Transverse colon (tissue), 4 donors: ENCODE results near the gene CHSY3. TPM values are rescaled to one million over a fixed set of nuclear protein-coding genes. Genes with fewer than 3 reads are reported as not detected.

Experiments
- DNase-seq: peaks from one replicate; pipeline ENCODE4 v3.0.0-alpha.2; 2019
- H3K27ac ChIP-seq, 4 donors: fragments of 200-600 bp; sonication (generic); 2 replicates each; pipeline ENCODE4 v1.5.1; 2016 to 2018; ENCODE audit warnings: inconsistent platforms in 4 of 4
- H3K27me3 ChIP-seq: fragments of 200-600 bp; sonication (generic); 2 replicates; pipeline ENCODE4 v1.5.1; 2017; ENCODE audit warnings: inconsistent platforms
- H3K36me3 ChIP-seq, 4 donors: fragments of 200-600 bp; sonication (generic); 2 replicates each; pipeline ENCODE4 v1.5.1; 2017 to 2019; ENCODE audit warnings: inconsistent platforms in 4 of 4
- H3K4me1 ChIP-seq, 4 donors: fragments of 200-600 bp; sonication (generic); 2 replicates each; pipeline ENCODE4 v1.5.1; 2017 to 2020; ENCODE audit warnings: inconsistent platforms in 4 of 4
- H3K4me3 ChIP-seq, 4 donors: fragments of 200-600 bp; sonication (generic); 1 replicate in 1 of 4; 2 replicates in 3 of 4; pipeline versions ENCODE4 v1.5.1 to v1.6.1; 2017 to 2019; ENCODE audit warnings: inconsistent platforms in 4 of 4
- H3K9me3 ChIP-seq, 2 donors: fragments of 200-600 bp; sonication (generic); 2 replicates each; pipeline ENCODE4 v1.5.1; 2017 to 2019; ENCODE audit warnings: inconsistent platforms in 2 of 2
- EP300 ChIP-seq: sonication (generic); formaldehyde crosslinking; IDR thresholded peaks from one replicate; pipeline ENCODE4 v1.6.1; 2017; ENCODE audit warnings: antibody characterized with exemption, low read depth
- POLR2A ChIP-seq: fragments of 450-650 bp; IDR thresholded peaks from one replicate; pipeline ENCODE4 v1.6.1; 2016; ENCODE audit warnings: antibody characterized with exemption, mild to moderate bottlenecking, moderate library complexity
- POLR2AphosphoS5 ChIP-seq, 3 donors: sonication (generic); formaldehyde crosslinking; IDR thresholded peaks; one replicate each; pipeline ENCODE4 v1.6.1; 2016; ENCODE audit warnings: antibody characterized with exemption in 3 of 3
- WGBS, 2 donors: methylation state at CpG; one replicate each; pipeline ENCODE4 v1.1.5; 2018; ENCODE audit warnings: low coverage in 1 of 2; 5-methylcytosine and 5-hydroxymethylcytosine counted together
- in situ Hi-C, 4 donors: fragments of 200-750 bp; cut with MboI; loops; one replicate each; pipeline versions ENCODE4 v1.15.0 to v1.15.1; 2017; ENCODE audit warnings: low sequenced_read_pairs in 3 of 4, low pct_ligation_motif_present in 1 of 4, low pct_unique_long_range_greater_than_20kb in 1 of 4
- intact Hi-C: fragments of 100-400 bp; cut with DNase I; formaldehyde crosslinking; loops from one replicate; pipeline ENCODE4 v1.15.1; 2023; ENCODE audit warnings: low total_unique reads
- total RNA-seq, 4 donors: library from RNA; depleted of rRNA; stranded (reverse); fragments of >200 nt; gene quantifications; one replicate each; pipeline ENCODE4 v1.1.0, GENCODE V29; 2016
- TF ChIP-seq, protein P1 (sequence below), 5 experiments: fragments of 200-600 bp in 3 of 5; fragments of 450-650 bp in 2 of 5; sonication (generic) in 3 of 5; IDR thresholded peaks; 1 replicate in 2 of 5; 2 replicates in 3 of 5; pipeline ENCODE4 v1.5.1; 2016 to 2017; ENCODE audit warnings: antibody characterized with exemption in 5 of 5, inconsistent platforms in 3 of 5, mild to moderate bottlenecking in 2 of 5, moderate library complexity in 1 of 5

Gene CHSY3
- total RNA-seq, 4 donors from 2014 or later = 0.27 to 0.79 (median 0.49) TPM

GRCh38 chr5:130198927-130199326, 294.7 kb downstream of the CHSY3 start:
- no peak overlapping the region for H3K27ac ChIP-seq
- no peak for DNase-seq
- 71 to 76% methylated on average over 2 to 3 of the region's 3 CpGs for WGBS, 2 donors

GRCh38 chr5:130206686-130207085, 302.4 kb downstream of the CHSY3 start:
- H3K27ac ChIP-seq = no peak overlapping the region
- TF ChIP-seq EP300 (no peak), POLR2AphosphoS5 (IDR thresholded peaks at IDR 0.05) (no peak), POLR2A (no peak)
- TF ChIP-seq, protein P1, sequence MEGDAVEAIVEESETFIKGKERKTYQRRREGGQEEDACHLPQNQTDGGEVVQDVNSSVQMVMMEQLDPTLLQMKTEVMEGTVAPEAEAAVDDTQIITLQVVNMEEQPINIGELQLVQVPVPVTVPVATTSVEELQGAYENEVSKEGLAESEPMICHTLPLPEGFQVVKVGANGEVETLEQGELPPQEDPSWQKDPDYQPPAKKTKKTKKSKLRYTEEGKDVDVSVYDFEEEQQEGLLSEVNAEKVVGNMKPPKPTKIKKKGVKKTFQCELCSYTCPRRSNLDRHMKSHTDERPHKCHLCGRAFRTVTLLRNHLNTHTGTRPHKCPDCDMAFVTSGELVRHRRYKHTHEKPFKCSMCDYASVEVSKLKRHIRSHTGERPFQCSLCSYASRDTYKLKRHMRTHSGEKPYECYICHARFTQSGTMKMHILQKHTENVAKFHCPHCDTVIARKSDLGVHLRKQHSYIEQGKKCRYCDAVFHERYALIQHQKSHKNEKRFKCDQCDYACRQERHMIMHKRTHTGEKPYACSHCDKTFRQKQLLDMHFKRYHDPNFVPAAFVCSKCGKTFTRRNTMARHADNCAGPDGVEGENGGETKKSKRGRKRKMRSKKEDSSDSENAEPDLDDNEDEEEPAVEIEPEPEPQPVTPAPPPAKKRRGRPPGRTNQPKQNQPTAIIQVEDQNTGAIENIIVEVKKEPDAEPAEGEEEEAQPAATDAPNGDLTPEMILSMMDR (IDR thresholded peaks at IDR 0.05) = no peak
- H3K4me1 ChIP-seq = no peaks in the 10 kb centered on the region
- H3K27me3 ChIP-seq = no peaks in the 10 kb centered on the region
- DNase-seq = no peak
- H3K9me3 ChIP-seq = no peaks in the 10 kb centered on the region
- H3K4me3 ChIP-seq = no peak overlapping the region
- intact Hi-C loops (no loop called here), in situ Hi-C loops (no loop called here)
- no peaks in the 10 kb centered on the region for H3K36me3 ChIP-seq
- WGBS, 2 donors = 58 to 71% methylated on average over 2 of the region's 2 CpGs

More at GRCh38 chr5:130198927-130199326, 294.7 kb downstream of the CHSY3 start:
- TF ChIP-seq, protein P1 (IDR thresholded peaks at IDR 0.05) = peak in 1 of 5 experiments; percentile 2
- TF ChIP-seq POLR2AphosphoS5 (IDR thresholded peaks at IDR 0.05) = no peak
- H3K9me3 ChIP-seq = no peaks in the 10 kb centered on the region
- no peaks in the 10 kb centered on the region for H3K27me3 ChIP-seq
- H3K4me1 ChIP-seq = no peaks in the 10 kb centered on the region
- intact Hi-C loops (no loop called here), in situ Hi-C loops (no loop called here)
- no peaks in the 10 kb centered on the region for H3K36me3 ChIP-seq
- H3K4me3 ChIP-seq = no peak overlapping the region

DNA sequence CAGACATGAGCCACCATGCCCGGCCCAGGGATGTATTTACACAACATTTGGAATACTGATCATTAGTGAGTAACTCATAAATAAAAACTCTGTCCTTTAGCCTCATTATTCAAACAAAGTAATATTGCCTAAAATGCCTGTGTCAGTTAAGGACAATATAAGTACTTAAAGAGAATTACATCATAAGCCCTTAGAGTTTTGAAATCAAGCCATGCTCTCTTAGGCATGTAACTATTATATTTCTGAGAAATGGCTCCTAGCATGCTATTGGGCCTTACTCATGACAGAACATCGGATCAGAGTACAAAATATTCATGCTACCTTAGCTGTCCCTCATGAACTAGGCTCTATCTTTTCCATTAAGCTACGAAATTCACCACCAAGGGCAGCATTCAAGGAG, 309.3 kb downstream of the CHSY3 start:
- DNase-seq = no peak
- intact Hi-C loops = no loop called here
- WGBS, 2 donors = 60 to 70% methylated on average over 1 to 3 of the region's 3 CpGs
- no peak overlapping the region for H3K27ac ChIP-seq
- H3K36me3 ChIP-seq = no peaks in the 10 kb centered on the region
- no peak for TF ChIP-seq EP300
- TF ChIP-seq, protein P1 (IDR thresholded peaks at IDR 0.05) = no peak
- no peak overlapping the region for H3K4me3 ChIP-seq
- no peaks in the 10 kb centered on the region for H3K9me3 ChIP-seq
- in situ Hi-C loops = no loop called here
- H3K27me3 ChIP-seq = no peaks in the 10 kb centered on the region
- no peaks in the 10 kb centered on the region for H3K4me1 ChIP-seq

GRCh38 chr5:130216286-130216685, 312.0 kb downstream of the CHSY3 start:
- TF ChIP-seq POLR2A (no peak), EP300 (no peak), POLR2AphosphoS5 (IDR thresholded peaks at IDR 0.05) (no peak)
- TF ChIP-seq, protein P1 (IDR thresholded peaks at IDR 0.05) = no peak
- H3K4me3 ChIP-seq = no peak overlapping the region
- no peak for DNase-seq
- WGBS, 2 donors = 77 to 81% methylated on average over 2 of the region's 2 CpGs
- no peak overlapping the region for H3K27ac ChIP-seq
- H3K36me3 ChIP-seq = no peaks in the 10 kb centered on the region
- intact Hi-C loops = no loop called here
- no peaks in the 10 kb centered on the region for H3K4me1 ChIP-seq
- no peaks in the 10 kb centered on the region for H3K27me3 ChIP-seq
- in situ Hi-C loops = no loop called here
- no peaks in the 10 kb centered on the region for H3K9me3 ChIP-seq
